IPS-18c (cell line): ENCODE data around the gene CLDND2.
A peak's percentile ranks its signal among the peaks of the same experiment; 100 is the strongest.
"Not testable (repeated sequence)": the region's sequence is repeated elsewhere in the genome, so short reads cannot be mapped to it uniquely, and the experiment has no call there.

Source experiments
- H3K4me3 ChIP-seq: 2 replicates; pipeline ENCODE4 v1.7.0; 2013; ENCODE audit warnings: low read depth, mild to moderate bottlenecking, low read length, moderate library complexity; ENCODE audit not compliant: insufficient read depth
- H3K9me3 ChIP-seq: one replicate; pipeline ENCODE4 v1.6.1; 2013; ENCODE audit warnings: mild to moderate bottlenecking, low read length, moderate library complexity; ENCODE audit not compliant: control insufficient read depth, insufficient read depth

The CLDND2 gene, protein sequence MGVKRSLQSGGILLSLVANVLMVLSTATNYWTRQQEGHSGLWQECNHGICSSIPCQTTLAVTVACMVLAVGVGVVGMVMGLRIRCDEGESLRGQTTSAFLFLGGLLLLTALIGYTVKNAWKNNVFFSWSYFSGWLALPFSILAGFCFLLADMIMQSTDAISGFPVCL

DNA sequence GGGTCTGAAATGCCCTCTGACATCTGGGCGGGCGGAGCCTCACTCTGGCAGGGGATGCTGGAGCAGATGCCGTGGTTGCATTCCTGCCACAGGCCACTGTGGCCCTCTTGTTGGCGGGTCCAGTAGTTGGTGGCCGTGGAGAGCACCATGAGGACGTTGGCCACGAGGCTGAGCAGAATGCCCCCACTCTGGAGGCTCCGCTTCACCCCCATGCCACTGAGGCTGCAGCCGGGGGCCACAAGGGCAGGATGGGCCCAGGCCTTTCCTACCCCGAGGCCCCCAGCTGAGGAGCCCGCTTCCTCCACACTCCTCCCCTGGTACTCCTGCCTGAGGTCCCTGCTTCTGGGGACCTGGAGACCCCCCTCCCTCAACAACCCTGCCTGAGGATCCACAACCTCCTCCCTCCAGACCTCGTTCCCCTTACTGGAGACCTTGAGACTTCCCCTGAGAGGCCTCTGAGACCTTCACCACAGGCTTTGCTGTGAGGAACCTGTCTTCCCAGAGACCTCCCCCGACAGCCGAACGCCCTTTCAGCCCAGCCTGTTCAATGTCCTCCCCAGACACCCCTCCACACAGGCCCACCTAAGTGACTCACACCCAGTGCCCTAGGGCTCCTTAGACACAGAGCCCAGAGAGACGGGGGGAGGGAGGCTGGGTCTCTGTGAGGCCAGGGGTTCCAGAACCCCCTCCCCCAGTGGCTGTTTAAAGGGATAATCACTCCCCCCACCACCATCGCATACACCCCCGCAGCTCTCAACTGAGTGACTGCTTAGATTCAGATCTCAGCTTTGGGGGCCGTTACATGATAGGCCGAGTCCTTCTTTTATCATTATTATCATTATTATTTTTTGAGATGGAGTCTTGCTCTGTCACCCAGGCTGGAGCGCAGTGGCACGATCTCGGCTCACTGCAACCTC is at the start of gene CLDND2:
TSS of gene CLDND2 (minus strand) at position 638 of the 917 bp plus-strand sequence. CDS start at position 212, 426 bp downstream.
- H3K4me3 ChIP-seq, result peak within 1 kb of the TSS; percentile 85

DNA sequence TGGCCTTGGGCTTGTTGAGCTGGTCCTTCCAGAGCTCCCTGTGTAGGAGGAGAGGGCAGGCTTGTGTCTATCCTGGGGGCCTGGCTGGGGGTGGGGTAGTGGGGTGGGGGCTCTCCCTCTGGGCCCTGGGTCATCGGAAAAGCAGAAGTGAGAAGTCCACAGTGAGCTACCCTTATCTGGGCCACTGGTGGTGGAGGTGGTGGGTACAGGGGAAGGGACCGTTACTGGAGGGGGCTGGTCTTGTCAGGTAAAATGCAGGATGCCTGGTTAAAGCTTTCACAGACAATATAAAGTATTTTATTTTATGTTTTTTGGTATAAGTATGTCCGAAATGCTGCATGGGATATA is 49.0 kb upstream of the CLDND2 start:
- peaks cover 2% of the 10 kb centered on the region for H3K9me3 ChIP-seq
- H3K4me3 ChIP-seq, result no peak overlapping the region

More for the DNA sequence above, at the start of gene CLDND2:
- no peaks in the 10 kb centered on the region for H3K9me3 ChIP-seq

DNA sequence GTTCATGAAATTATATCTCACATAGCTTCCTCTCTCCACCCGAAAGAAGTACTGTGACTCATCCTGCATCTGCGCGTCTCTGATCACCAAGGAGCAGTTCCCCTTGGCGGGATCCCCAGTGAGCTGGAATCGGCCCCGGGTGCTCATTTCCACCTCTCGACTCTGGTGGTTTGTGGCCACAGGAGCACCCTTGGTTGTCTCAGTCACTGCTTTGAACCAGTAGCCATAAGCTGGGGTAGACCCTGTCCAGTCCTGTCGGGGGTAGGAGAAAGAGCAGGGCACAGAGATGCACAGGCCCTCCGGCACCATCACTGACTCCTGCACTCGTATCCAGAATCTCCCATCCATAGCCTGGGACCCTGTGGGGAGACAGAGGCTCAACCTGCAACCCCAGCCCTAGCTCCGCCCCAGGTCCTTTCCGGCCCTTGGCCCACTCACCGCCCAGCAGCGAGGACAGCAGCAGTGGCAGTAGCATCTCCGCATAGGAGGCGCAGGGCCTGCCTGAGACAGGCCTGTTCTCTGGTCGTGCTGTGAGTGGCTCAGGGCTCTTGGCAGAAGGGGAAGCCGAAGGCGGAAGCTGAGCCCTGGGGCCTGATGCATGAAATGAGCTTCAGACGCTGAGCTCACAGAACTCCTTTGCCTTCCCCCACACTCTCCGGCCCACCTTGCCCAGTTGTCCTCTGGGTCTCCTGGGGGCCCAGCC is 48.5 kb upstream of the CLDND2 start, which contains the start of gene SIGLEC10:
TSS of gene SIGLEC10 (minus strand) at position 536 of the 703 bp plus-strand sequence. CDS start at position 475, 61 bp downstream.
- Histone ChIP-seq H3K4me3 (no peak within 1 kb of the TSS), H3K9me3 (peaks cover 2% of the 10 kb centered on the region)

DNA sequence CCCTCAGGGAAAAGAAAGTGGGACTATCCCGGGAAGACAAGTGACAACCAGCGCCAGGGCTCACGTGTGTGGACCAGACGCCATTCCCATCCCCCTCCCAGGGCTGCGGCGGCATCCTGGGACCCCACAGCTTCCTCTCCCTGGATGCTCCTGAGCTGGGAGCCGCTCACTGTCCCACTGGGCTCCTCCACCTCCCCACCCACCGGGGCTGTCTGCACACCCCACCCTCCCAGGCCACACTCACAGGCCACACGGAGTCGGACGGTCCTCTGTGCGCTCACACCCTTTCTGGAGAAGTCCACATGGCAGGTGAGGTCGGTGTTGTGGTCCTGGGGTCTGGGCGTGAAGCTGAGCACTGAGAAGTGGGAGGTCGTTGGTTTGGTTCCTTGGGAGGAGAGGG is 47.6 kb upstream of the CLDND2 start:
- not testable (repeated sequence) for H3K4me3 ChIP-seq, H3K9me3 ChIP-seq

DNA sequence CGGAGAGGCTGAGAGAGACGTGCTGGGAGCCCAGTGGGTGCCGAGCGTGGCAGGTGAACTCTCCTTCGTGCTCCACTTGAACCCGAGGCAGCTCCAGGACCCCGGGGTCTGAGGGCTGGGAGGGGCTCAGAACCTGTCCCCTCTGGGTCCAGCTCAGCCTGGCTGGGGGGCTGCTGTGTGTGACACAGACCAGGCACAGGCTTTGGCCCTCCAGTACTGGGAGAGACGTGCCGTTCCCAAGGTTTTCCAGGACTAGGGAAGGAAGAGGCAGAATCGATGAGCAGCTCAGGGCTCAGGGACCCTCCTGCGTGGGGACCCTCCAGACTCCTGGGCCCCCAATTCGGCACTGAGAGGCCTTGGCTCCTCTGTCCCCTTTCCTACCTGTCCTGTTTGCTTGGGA is 46.4 kb upstream of the CLDND2 start:
- H3K9me3 ChIP-seq, result peaks cover 2% of the 10 kb centered on the region
- no peak overlapping the region for H3K4me3 ChIP-seq

DNA sequence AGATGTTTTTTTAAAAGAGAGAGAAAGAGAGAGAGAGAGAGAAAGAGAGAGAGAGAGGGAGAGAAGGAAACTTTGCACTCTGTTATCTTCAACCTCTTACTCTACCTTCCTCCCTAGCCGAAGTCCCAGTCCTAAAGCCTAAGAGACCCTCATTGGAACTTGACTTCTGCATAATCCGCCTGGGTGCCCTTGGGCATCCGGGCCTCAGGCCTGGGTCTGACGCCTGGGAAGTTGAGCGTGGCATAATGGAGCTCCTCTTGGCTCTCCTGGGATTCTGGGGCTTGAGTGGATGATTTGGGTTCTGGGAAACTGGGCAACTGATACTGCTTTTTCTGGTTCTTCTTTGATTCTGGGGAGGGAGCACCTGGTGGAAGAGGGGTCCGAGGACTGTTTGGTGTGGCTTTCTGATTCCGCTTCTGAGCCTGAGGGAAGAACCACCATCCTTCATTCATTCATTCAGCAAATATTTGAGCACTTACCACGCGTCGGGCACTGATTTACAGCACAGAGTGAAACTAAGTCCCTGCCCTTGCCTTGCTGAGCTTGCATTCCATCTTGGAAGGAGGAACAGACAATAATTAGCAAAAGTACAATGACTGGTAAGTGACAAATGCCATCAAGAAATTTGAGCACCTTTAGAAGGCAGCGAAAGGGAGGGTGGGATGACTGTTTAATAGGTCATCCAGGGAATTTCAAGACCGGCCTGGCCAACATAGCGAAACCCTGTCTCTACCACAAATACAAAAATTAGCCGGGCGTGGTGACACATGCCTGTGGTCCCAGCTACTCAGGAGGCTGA is 42.3 kb upstream of the CLDND2 start:
- H3K9me3 ChIP-seq, result no peaks in the 10 kb centered on the region
- H3K4me3 ChIP-seq, result no peak overlapping the region

DNA sequence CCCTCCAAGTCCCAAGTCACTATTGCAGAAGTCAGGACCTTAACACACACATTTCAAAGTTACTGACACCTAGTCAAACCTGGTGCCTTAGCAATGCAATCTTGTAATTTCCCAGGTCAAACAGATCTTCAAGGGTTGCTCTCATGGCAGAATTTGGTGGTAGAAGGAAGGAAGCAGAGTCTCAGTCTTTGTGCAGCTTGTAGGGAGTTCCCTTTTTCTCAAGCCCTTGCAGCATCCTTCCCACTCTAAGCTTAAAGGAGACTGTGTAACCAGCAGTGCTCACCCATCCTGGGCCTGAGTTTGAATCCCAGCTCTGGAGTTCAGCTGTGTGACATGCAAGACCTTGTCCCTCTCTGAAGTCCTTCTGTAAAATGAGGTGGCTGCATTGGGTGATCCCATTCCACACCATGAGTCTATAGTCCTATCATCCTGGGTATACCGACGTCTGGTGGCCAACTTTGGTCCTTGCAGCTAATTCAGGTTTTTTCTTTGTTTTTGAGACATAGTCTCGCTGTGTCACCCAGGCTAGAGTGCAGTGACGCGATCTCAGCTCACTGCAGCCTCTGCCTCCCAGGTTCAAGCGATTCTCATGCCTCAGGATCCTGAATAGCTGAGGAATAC is 38.8 kb upstream of the CLDND2 start:
- Histone ChIP-seq H3K9me3 (peaks cover 5% of the 10 kb centered on the region), H3K4me3 (no peak overlapping the region)

DNA sequence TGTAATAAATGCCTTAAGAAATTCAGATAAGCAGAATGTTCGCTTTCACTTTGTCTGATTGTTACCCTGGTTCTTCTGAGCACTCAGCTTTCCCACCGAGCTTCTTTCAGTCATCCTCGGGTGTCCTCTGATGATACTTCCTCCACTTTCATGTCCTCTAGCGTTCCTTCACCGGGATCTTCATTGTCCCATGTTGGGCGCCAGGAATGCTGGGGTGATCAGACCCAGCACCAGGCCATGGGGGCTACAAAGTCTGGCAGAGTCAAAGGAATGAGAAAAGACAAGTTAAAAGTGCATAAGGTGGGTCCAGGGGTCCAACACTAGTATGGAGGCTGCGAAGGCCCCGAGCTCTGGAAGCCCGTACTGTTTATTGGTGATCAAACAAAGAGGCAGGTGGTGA is 33.3 kb upstream of the CLDND2 start:
- Histone ChIP-seq H3K4me3 (no peak overlapping the region), H3K9me3 (peaks cover 8% of the 10 kb centered on the region)

DNA sequence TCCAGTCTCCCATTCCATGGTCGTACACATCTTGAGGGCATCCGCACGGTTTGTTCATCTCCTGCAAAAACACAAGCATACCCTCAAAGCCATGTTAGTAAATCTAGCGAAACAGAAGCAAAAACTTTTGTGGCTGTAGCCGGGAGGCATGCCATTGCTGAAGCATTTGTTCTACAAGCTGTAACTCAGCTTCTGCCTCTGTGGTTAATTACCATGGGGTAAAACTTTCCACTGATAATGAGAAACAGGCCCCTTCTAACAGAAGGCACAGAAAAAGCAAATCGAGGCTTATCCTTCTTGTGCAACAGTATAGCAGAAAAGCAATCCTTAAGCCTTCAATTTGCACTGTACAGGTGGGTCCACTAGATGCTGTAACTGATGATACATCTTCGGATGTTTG is 31.1 kb upstream of the CLDND2 start:
- H3K9me3 ChIP-seq, H3K4me3 ChIP-seq: not testable (repeated sequence)

DNA sequence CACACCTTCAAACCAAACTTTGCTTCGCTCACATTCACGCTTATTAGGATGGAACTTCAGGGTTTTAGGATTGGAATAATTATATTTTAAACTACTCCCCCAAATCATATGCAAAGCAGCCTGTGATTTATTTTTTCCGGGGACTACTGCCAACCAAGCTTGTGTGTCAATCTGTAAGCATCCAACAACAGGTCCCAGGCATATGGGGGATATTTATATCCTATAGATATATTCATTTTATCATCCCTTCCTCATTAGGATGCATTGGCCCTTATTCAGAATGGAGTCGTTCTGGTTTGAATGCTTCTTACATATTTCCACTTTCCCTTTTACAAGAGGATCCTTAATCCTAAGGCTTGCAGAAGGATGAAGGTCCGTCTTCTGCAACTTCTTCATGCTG is 30.4 kb upstream of the CLDND2 start:
- Histone ChIP-seq H3K4me3 (no peak overlapping the region), H3K9me3 (peaks cover 9% of the 10 kb centered on the region)

DNA sequence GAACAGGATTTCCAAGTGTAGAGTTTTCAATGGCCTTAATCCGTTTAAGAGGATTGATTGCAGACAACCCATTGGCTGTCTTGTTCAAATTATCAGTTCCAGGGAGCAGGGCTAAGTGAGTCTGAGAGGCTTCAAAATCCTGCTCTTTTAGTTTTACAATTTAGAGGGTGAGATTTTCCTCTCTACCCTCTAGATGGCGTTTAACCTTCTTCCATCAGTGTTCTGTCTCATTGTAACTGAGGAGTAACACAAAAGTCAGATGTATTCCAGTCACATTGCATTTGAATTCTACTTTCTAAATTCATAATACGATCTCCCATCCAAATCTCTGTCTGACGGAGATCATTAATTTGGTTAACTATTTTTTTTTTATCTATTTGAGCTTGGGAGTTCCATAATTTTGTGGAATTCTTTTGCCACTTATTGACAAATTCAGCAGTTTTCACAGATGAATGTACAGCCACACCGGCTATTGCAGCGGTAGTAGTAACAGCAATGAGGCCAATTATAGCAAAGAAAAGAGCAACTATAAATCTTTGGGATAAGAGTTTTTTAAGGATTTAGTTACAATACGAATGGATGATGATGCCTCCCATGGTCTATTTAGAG is 29.4 kb upstream of the CLDND2 start:
- no peak overlapping the region for H3K4me3 ChIP-seq
- H3K9me3 ChIP-seq, result peaks cover 5% of the 10 kb centered on the region

DNA sequence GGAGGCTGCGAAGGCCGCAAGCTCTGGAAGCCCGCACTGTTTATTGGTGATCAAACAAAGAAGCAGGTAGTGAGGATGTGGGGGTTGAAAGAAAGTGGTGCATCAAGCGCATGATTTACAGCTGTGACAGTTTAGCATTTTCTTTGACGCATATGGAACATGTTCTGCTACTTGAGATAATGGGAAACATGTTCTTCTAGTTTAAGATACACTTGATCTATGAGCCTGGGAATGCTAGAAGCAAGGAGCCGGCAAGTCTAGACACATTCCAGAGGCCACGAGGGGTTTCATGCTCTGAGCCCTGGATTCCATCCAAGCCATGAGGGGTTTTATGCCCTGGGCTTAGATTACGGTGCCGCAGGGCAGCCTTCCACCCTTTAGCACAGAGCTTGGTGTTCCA is 28.6 kb upstream of the CLDND2 start:
- not testable (repeated sequence) for H3K4me3 ChIP-seq, H3K9me3 ChIP-seq

DNA sequence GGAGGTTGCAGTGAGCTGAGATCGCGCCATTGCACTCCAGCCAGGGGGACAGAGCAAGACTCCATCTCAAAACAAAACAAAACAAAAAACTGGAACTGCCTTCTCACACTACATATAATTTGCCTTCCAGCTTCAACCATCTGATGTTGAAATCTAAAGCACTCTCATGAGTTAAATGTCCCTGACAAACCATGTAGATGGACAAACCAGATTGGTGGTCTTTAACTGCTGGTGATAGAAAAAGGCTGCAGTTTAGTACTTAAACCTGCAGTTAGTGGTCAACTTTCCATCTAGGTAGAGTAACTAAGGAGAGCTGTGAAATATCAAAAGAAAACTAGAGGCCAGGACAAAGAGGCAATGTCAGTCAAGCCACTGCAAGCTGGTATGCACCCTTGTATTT is 27.4 kb upstream of the CLDND2 start:
- H3K4me3 ChIP-seq, result no peak overlapping the region
- peaks cover 5% of the 10 kb centered on the region for H3K9me3 ChIP-seq

DNA sequence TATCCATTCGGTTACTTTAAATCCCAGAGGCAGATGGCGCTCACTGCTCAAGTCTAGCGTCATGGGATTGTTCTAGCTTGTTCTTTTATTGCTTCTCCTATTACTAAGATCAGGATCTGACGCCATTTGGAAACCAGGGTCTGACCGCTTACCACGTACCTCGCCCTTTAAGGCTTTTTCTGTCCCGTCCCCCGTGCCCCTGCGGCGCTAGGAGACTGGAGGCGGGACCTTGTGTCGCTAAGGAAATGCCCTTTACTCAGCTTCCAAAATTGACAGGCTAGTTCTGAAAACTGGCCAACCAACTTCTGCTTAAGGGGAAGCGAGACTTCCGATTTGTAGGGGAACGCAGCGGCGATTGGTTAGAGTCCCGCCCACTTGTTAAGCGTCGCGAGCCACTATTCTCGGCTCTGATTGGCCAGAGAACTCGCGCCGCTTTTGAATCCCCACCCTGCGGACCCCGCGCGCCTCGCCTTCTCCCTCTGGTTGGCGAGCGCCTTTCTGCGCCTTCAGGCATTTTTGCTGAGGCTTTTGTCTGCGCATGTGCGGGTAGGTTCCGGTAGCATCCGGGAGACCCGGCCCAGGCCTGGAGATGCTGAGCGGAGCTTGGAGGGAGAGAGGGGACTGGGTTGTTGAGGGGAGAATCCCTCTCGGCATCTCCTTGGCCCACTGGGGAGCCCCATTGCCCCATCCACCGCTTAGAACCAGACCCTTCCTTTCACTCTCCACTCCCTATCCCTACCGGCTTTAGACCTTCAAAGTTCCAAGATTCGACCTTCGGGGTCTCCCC is 25.4 kb upstream of the CLDND2 start:
- H3K9me3 ChIP-seq, result peaks cover 5% of the 10 kb centered on the region
- H3K4me3 ChIP-seq, result peak overlapping the region; percentile 85

DNA sequence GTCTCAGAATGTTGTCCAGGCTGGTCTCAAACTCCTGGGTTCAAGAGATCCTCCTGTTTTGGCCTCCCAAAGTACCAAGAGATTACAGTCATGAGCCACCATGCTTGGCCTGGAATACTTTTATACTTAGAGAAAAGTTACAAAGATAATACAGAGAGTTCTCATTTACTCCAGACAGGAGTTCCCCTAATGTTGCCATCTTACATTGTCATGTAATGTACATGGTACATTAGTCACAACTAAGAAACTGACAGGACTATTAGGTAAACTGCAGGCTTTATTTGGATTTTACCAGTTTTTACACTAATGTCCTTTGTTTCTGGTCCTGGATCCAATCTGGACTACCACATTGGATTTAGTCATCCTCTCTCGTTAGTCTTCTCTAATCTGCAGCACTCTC is 23.9 kb upstream of the CLDND2 start:
- H3K9me3 ChIP-seq, result peaks cover 5% of the 10 kb centered on the region
- H3K4me3 ChIP-seq, result no peak overlapping the region

DNA sequence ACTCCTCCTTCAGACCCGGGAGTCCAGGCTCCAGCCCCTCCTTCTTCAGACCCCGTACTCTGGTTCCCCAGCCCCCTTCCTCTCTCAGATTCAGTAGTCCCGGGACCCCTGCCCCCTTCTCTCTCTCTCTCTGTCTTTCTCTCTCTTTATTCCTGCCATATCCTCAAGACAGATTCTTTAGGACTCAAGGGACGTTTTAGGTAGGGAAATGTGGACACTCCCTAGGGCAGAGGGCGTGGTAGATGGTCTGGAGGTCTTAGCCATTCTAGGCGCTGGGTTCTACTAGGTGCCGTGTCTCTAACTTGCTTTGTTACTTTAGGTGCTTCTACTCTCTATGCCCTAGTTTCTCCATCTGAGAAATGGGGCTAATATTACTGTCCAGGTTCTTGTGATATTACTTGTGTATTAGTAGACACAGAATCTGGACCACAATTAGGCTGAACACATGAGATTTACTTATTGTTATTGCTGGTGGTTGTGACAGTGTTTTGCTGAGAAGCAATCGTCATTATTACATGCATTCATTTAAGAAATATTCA is 22.3 kb upstream of the CLDND2 start:
- H3K4me3 ChIP-seq, result peak overlapping the region; percentile 25
- H3K9me3 ChIP-seq, result peaks cover 3% of the 10 kb centered on the region
